ENCODE results near the gene PTPRK. TPM values are rescaled to one million over a fixed set of nuclear protein-coding genes. Genes with fewer than 3 reads are reported as not detected.

The PTPRK gene
- total and polyA plus RNA-seq, 2 of the 13 experiments (the other 11 are each of a cell fraction or from before 2014, with no cell fraction given), result 43.6 to 98.3 TPM

GRCh38 chr6:128064540-128064895 is 455.9 kb downstream of the PTPRK start (continued):
- TF ChIP-seq, protein P1, sequence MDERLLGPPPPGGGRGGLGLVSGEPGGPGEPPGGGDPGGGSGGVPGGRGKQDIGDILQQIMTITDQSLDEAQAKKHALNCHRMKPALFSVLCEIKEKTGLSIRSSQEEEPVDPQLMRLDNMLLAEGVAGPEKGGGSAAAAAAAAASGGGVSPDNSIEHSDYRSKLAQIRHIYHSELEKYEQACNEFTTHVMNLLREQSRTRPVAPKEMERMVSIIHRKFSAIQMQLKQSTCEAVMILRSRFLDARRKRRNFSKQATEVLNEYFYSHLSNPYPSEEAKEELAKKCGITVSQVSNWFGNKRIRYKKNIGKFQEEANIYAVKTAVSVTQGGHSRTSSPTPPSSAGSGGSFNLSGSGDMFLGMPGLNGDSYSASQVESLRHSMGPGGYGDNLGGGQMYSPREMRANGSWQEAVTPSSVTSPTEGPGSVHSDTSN (CRISPR knock-in tag; IDR thresholded peaks at IDR 0.05), result no peak
- TF ChIP-seq FOXP1 (IDR thresholded peaks at IDR 0.05), result no peak
- peak; percentile 46; the same call in 1 of the 2 replicates for TF ChIP-seq FOXP1 (CRISPR knock-in tag; IDR thresholded peaks at IDR 0.05)
- no peak for TF ChIP-seq ATM (IDR thresholded peaks at IDR 0.05; ENCODE audit: borderline replicate concordance)
- TF ChIP-seq CREB3 (CRISPR knock-in tag; IDR thresholded peaks at IDR 0.05), result no peak; the same call in 1 of the 2 replicates
- TF ChIP-seq, protein P2, sequence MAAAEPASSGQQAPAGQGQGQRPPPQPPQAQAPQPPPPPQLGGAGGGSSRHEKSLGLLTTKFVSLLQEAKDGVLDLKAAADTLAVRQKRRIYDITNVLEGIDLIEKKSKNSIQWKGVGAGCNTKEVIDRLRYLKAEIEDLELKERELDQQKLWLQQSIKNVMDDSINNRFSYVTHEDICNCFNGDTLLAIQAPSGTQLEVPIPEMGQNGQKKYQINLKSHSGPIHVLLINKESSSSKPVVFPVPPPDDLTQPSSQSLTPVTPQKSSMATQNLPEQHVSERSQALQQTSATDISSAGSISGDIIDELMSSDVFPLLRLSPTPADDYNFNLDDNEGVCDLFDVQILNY (CRISPR knock-in tag; conservative IDR thresholded peaks at IDR 0.05), result no peak
- TF ChIP-seq KDM6A (CRISPR knock-in tag; IDR thresholded peaks at IDR 0.05; ENCODE audit: low read depth), result 0 out of 2 replicates have a peak, but pooled peaks have one; percentile 46
- TF ChIP-seq PHF8 (CRISPR knock-in tag; IDR thresholded peaks at IDR 0.05), result no peak
- TF ChIP-seq ZBTB10 (CRISPR knock-in tag; IDR thresholded peaks at IDR 0.05; ENCODE audit: borderline replicate concordance), result peak; percentile 97
- TF ChIP-seq ZNF572 (CRISPR knock-in tag; IDR thresholded peaks at IDR 0.05), result no peak
- 0 out of 2 replicates have a peak, but pooled peaks have one; percentile 29 for TF ChIP-seq HDAC2 (CRISPR knock-in tag; IDR thresholded peaks at IDR 0.05)
- peak; percentile 77 for TF ChIP-seq HNF4A (CRISPR knock-in tag; IDR thresholded peaks at IDR 0.05)
- peak; percentile 8; the same call in 1 of the 2 replicates for TF ChIP-seq SOX5 (CRISPR knock-in tag; IDR thresholded peaks at IDR 0.05; ENCODE audit: borderline replicate concordance)
- no peak for TF ChIP-seq ZNF770 (CRISPR knock-in tag; IDR thresholded peaks at IDR 0.05)
- no peak for TF ChIP-seq AHR (CRISPR knock-in tag; IDR thresholded peaks at IDR 0.05)
- TF ChIP-seq SIX1 (CRISPR knock-in tag; IDR thresholded peaks at IDR 0.05; ENCODE audit: borderline replicate concordance), result peak; percentile 33; the same call in 1 of the 2 replicates
- TF ChIP-seq KAT7 (CRISPR knock-in tag; IDR thresholded peaks at IDR 0.05; ENCODE audit: borderline replicate concordance), result no peak
- no peak for TF ChIP-seq SMYD3 (CRISPR knock-in tag; IDR thresholded peaks at IDR 0.05)
- TF ChIP-seq PCBP1 (IDR thresholded peaks at IDR 0.05; ENCODE audit: borderline replicate concordance, low read depth, low read length), result no peak
- no peak for TF ChIP-seq ATRX (CRISPR knock-in tag; IDR thresholded peaks at IDR 0.05; ENCODE audit: borderline replicate concordance)
- TF ChIP-seq BRD4 (CRISPR knock-in tag; IDR thresholded peaks at IDR 0.05), result no peak
- no peak for TF ChIP-seq ZNF773 (CRISPR knock-in tag; IDR thresholded peaks at IDR 0.05; ENCODE audit: borderline replicate concordance)
- TF ChIP-seq, protein P3, sequence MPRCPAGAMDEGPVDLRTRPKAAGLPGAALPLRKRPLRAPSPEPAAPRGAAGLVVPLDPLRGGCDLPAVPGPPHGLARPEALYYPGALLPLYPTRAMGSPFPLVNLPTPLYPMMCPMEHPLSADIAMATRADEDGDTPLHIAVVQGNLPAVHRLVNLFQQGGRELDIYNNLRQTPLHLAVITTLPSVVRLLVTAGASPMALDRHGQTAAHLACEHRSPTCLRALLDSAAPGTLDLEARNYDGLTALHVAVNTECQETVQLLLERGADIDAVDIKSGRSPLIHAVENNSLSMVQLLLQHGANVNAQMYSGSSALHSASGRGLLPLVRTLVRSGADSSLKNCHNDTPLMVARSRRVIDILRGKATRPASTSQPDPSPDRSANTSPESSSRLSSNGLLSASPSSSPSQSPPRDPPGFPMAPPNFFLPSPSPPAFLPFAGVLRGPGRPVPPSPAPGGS (CRISPR knock-in tag; IDR thresholded peaks at IDR 0.05), result no peak
- no peak for TF ChIP-seq NR1H2 (CRISPR knock-in tag; IDR thresholded peaks at IDR 0.05; ENCODE audit: borderline replicate concordance, low read depth)

Data from HepG2 (cell line).